ENCODE results near the gene C1QL3. TPM values are rescaled to one million over a fixed set of nuclear protein-coding genes. Genes with fewer than 3 reads are reported as not detected.
A peak's percentile ranks its signal among the peaks of the same experiment; 100 is the strongest.

C1QL3 gene
- total and polyA plus RNA-seq, 2 experiments from 2014 or later, result 0.34 to 2.3 TPM

GRCh38 chr10:16527452-16527851, 5.8 kb upstream of the C1QL3 start:
- no peak overlapping the region for H3K27ac ChIP-seq (ENCODE audit: low read depth)
- Mint-ChIP-seq H3K27me3 (ENCODE audit: insufficient read depth, low read depth, poor library complexity) (peaks cover 16% of the 10 kb centered on the region), H3K9me3 (no peaks in the 10 kb centered on the region), H3K27ac (no peak overlapping the region), H3K4me1 (peaks cover 21% of the 10 kb centered on the region), H3K36me3 (ENCODE audit: low read depth) (no peaks in the 10 kb centered on the region), H3K4me3 (no peak overlapping the region)
- no peak overlapping the region for H3K4me3 ChIP-seq
- ATAC-seq (peak; percentile 92), DNase-seq (ENCODE audit: low spot score) (peak; percentile 48)
- H3F3A ChIP-seq (replicated peaks; ENCODE audit: low read depth), result no peaks in the 10 kb centered on the region
- H3K4me2 ChIP-seq, result no peak overlapping the region
- no peak overlapping the region for H2AFZ ChIP-seq
- H3K4me1 ChIP-seq (ENCODE audit: insufficient read depth), result peaks cover 11% of the 10 kb centered on the region; the same call in 1 of the 2 replicates
- peaks cover 3% of the 10 kb centered on the region; the same call in 1 of the 2 replicates for H4K20me1 ChIP-seq (replicated peaks; ENCODE audit: insufficient read depth)
- H3K27me3 ChIP-seq (ENCODE audit: insufficient read depth), result peaks cover 23% of the 10 kb centered on the region
- H3K36me3 ChIP-seq (ENCODE audit: insufficient read depth), result no peaks in the 10 kb centered on the region
- no peaks in the 10 kb centered on the region for H3K79me2 ChIP-seq (replicated peaks; ENCODE audit: insufficient read depth)
- no peak for TF ChIP-seq EZH2phosphoT487 (IDR thresholded peaks at IDR 0.05; ENCODE audit: unreplicated experiment)
- no peak for TF ChIP-seq JUNB (IDR thresholded peaks at IDR 0.05; ENCODE audit: unreplicated experiment)
- no peak for TF ChIP-seq ETS1 (IDR thresholded peaks at IDR 0.05)
- TF ChIP-seq, protein P1, sequence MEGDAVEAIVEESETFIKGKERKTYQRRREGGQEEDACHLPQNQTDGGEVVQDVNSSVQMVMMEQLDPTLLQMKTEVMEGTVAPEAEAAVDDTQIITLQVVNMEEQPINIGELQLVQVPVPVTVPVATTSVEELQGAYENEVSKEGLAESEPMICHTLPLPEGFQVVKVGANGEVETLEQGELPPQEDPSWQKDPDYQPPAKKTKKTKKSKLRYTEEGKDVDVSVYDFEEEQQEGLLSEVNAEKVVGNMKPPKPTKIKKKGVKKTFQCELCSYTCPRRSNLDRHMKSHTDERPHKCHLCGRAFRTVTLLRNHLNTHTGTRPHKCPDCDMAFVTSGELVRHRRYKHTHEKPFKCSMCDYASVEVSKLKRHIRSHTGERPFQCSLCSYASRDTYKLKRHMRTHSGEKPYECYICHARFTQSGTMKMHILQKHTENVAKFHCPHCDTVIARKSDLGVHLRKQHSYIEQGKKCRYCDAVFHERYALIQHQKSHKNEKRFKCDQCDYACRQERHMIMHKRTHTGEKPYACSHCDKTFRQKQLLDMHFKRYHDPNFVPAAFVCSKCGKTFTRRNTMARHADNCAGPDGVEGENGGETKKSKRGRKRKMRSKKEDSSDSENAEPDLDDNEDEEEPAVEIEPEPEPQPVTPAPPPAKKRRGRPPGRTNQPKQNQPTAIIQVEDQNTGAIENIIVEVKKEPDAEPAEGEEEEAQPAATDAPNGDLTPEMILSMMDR (conservative IDR thresholded peaks at IDR 0.05; ENCODE audit: low read depth in 2 of 2), result no peak
- no peak for TF ChIP-seq NANOG (IDR thresholded peaks at IDR 0.05; ENCODE audit: borderline replicate concordance)
- no peak for TF ChIP-seq CREB1 (CRISPR knock-in tag; IDR thresholded peaks at IDR 0.05; ENCODE audit: low read depth)
- TF ChIP-seq EZH2 (IDR thresholded peaks at IDR 0.05; ENCODE audit: low read depth, unreplicated experiment), result no peak
- no peak for TF ChIP-seq POLR2AphosphoS5 (IDR thresholded peaks at IDR 0.05; ENCODE audit: low read depth)
- no peaks in the 10 kb centered on the region for H3K9me2 ChIP-seq (ENCODE audit: insufficient read depth)

DNA sequence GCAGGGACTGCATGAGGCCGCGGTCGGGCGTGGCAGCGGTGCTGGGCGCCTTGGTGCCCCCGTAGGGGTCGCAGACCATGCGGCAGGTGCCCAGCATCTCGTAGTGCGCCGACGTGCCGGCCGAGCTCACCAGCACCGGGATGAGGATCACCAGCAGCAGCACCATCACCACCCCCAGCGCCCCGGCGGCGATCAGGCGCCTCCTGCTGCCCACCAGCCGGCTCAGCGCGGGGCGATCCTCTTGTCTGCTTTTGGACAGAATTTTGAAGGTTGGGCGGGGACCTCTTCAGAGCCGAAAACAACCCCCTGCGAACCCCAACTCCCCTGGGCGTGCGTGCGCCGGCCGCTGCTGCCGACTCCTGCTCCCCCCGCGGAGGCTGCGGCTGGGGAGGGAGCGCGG, 779 bp downstream of the C1QL3 start:
- Histone ChIP-seq H3K27me3 (ENCODE audit: insufficient read depth) (peaks cover 65% of the 10 kb centered on the region), H3K4me3 (peak overlapping the region; percentile 80), H3K4me2 (peak overlapping the region; percentile 99), H2AFZ (peak overlapping the region; percentile 91), H3K79me2 (replicated peaks; ENCODE audit: insufficient read depth) (no peaks in the 10 kb centered on the region), H3K36me3 (ENCODE audit: insufficient read depth) (no peaks in the 10 kb centered on the region), H4K20me1 (replicated peaks; ENCODE audit: insufficient read depth) (peaks cover 3% of the 10 kb centered on the region), H3K4me1 (ENCODE audit: insufficient read depth) (peaks cover 13% of the 10 kb centered on the region), H3K9me2 (ENCODE audit: insufficient read depth) (no peaks in the 10 kb centered on the region), H3F3A (replicated peaks; ENCODE audit: low read depth) (no peaks in the 10 kb centered on the region), H3K27ac (ENCODE audit: low read depth) (no peak overlapping the region)
- Mint-ChIP-seq H3K4me3 (peak overlapping the region; percentile 66; the same call in 2 of the 3 replicates), H3K27ac (no peak overlapping the region), H3K27me3 (ENCODE audit: insufficient read depth, low read depth, poor library complexity) (peaks cover 35% of the 10 kb centered on the region), H3K4me1 (peaks cover 31% of the 10 kb centered on the region), H3K36me3 (ENCODE audit: low read depth) (no peaks in the 10 kb centered on the region), H3K9me3 (no peaks in the 10 kb centered on the region; the same call in 2 of the 3 replicates)
- peak; percentile 53 for ATAC-seq
- peak; percentile 65 for DNase-seq (ENCODE audit: low spot score)
- TF ChIP-seq, protein P1 (conservative IDR thresholded peaks at IDR 0.05; ENCODE audit: low read depth in 2 of 2), result peak; percentile 16 to 54; a peak in 3 of 4 replicates
- TF ChIP-seq REST (IDR thresholded peaks at IDR 0.05; ENCODE audit: unreplicated experiment) (no peak), POLR2AphosphoS5 (IDR thresholded peaks at IDR 0.05; ENCODE audit: low read depth) (no peak), NANOG (IDR thresholded peaks at IDR 0.05; ENCODE audit: borderline replicate concordance) (no peak)
